SH-SY5Y (cell line): Measurements from ENCODE around the gene DST.

Source experiments
- GATA2 ChIP-seq: IDR thresholded peaks from 2 replicates; pipeline ENCODE4 v1.6.1; 2011; ENCODE audit warnings: mild to moderate bottlenecking, low read depth, low read length
- GATA3 ChIP-seq: IDR thresholded peaks from 2 replicates; pipeline ENCODE4 v1.6.1; 2011; ENCODE audit warnings: low read depth, mild to moderate bottlenecking, low read length, moderate library complexity

- TF ChIP-seq GATA2 (no peak), GATA3 (no peak)
Observed at GRCh38 chr6:56450882-56451739, 191.6 kb downstream of the DST start.
